H7 (cell line): Measurements from ENCODE around the gene SLC24A4. TPM values are rescaled to one million over a fixed set of nuclear protein-coding genes. Genes with fewer than 3 reads are reported as not detected.
A peak's percentile ranks its signal among the peaks of the same experiment; 100 is the strongest.

Experiments used
- DNase-seq: peaks from one replicate; pipeline ENCODE4 v3.0.0; 2012
- H3K27me3 ChIP-seq: 2 replicates; pipeline ENCODE4 v1.6.0; 2011; ENCODE audit warnings: mild to moderate bottlenecking, low read length; ENCODE audit not compliant: control insufficient read depth, insufficient read depth
- H3K36me3 ChIP-seq: replicated peaks from 2 replicates; pipeline ENCODE4 v1.5.1; 2011; ENCODE audit warnings: low read length; ENCODE audit not compliant: control insufficient read depth, insufficient read depth
- H3K4me3 ChIP-seq: 2 replicates; pipeline ENCODE4 v1.5.1; 2011; ENCODE audit warnings: low read depth, mild to moderate bottlenecking, control low read depth, low read length, moderate library complexity; ENCODE audit not compliant: insufficient read depth
- total RNA-seq: library from RNA; depleted of rRNA; stranded (reverse); fragments of >200 nt; shearing (Covaris generic); gene quantifications from 2 replicates; pipeline ENCODE4 v1.2.3, GENCODE V29; 2014

SLC24A4 gene
- total RNA-seq, 1 experiment from 2014 or later: under 0.01 TPM

GRCh38 chr14:92513204-92513965, 190.4 kb downstream of the SLC24A4 start, which contains the start of gene RIN3:
TSS of gene RIN3 (plus strand) at chr14:92513781. CDS start at chr14:92513933, 152 bp downstream.
- Histone ChIP-seq H3K36me3 (no peaks in the 10 kb centered on the region), H3K27me3 (peaks cover 33% of the 10 kb centered on the region), H3K4me3 (peak within 1 kb of the TSS; percentile 52)
- DNase-seq: peak; percentile 89

- Histone ChIP-seq H3K27me3 (peaks cover 33% of the 10 kb centered on the region), H3K4me3 (peak overlapping the region; percentile 52), H3K36me3 (no peaks in the 10 kb centered on the region)
- peak; percentile 77 for DNase-seq
Measured at GRCh38 chr14:92513966-92514843, 191.2 kb downstream of the SLC24A4 start.

GRCh38 chr14:92514844-92515514, 192.0 kb downstream of the SLC24A4 start:
- Histone ChIP-seq H3K36me3 (no peaks in the 10 kb centered on the region), H3K27me3 (peaks cover 33% of the 10 kb centered on the region), H3K4me3 (peak overlapping the region; percentile 52; the same call in 1 of the 2 replicates)
- DNase-seq: no peak

DNA sequence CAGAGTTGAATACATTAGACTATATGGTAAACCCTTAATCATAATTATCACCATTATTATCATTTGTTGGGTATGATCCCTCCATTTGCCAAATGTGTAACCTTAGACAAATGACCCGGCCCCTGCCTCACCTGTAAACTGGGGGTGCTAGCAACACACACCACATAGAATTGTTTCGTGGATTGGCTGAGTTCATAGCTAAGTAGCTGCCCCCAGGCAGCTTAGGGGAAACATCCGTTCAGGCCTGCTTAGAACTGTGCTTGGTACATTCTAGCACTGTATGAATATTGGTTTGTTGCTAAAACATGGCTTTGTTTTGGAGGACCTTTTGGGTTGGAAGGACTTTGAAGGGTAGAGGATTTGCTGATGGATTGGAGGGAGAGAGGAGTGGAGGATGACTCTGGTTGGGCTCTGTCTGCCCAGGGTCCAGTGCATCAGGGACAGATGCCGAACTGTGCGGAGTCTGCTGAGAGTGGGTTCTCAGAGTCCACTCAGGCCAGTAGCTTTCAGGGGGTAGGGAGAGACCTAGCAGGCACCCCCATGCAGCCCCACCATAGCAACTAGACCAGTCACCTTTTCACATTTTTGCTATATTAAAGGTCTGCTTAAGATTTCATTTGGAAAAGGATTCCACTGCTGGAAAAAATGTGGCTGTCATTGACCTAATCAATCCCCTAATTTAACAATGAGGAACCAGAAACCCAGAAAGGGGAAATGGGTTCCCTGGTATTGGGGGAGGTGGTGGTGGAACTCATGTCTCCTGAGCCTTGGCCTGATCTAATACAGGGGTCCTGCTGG, 192.8 kb downstream of the SLC24A4 start:
- DNase-seq: no peak
- no peak overlapping the region for H3K4me3 ChIP-seq
- H3K27me3 ChIP-seq: peaks cover 33% of the 10 kb centered on the region
- no peaks in the 10 kb centered on the region for H3K36me3 ChIP-seq

- peaks cover 33% of the 10 kb centered on the region for H3K27me3 ChIP-seq
- H3K4me3 ChIP-seq: no peak overlapping the region
- DNase-seq: no peak
- no peaks in the 10 kb centered on the region for H3K36me3 ChIP-seq
Measured at GRCh38 chr14:92516344-92516965, 193.5 kb downstream of the SLC24A4 start.

GRCh38 chr14:92516966-92517506, 194.1 kb downstream of the SLC24A4 start:
- H3K4me3 ChIP-seq: no peak overlapping the region
- H3K27me3 ChIP-seq: peaks cover 33% of the 10 kb centered on the region
- no peak for DNase-seq
- H3K36me3 ChIP-seq: no peaks in the 10 kb centered on the region

- H3K4me3 ChIP-seq: no peak overlapping the region
- H3K27me3 ChIP-seq: peaks cover 29% of the 10 kb centered on the region
- DNase-seq: no peak
- no peaks in the 10 kb centered on the region for H3K36me3 ChIP-seq
Measured at GRCh38 chr14:92517761-92518160, 194.8 kb downstream of the SLC24A4 start.

GRCh38 chr14:92519246-92520101, 196.5 kb downstream of the SLC24A4 start:
- DNase-seq: no peak
- Histone ChIP-seq H3K27me3 (peaks cover 15% of the 10 kb centered on the region), H3K36me3 (no peaks in the 10 kb centered on the region)

GRCh38 chr14:92520102-92521057, 197.4 kb downstream of the SLC24A4 start:
- no peak for DNase-seq
- no peak overlapping the region for H3K4me3 ChIP-seq
- H3K27me3 ChIP-seq: peaks cover 6% of the 10 kb centered on the region
- H3K36me3 ChIP-seq: no peaks in the 10 kb centered on the region

More at GRCh38 chr14:92519246-92520101, 196.5 kb downstream of the SLC24A4 start:
- no peak overlapping the region for H3K4me3 ChIP-seq

DNA sequence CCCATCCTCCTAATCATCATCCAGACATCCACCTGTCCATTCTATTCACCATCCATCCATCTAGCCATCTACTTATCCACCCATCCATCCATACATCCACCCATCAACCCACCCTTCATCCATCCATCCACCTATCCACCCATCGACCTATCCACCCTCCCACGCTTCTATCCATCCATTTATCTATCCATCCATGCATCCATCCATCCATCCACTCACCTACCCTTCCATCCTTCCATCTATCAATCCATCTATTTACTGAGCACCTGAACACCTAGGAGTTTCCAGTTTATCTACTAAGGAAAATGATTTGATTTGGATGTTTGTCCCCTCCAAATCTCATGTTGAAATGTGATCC, 198.1 kb downstream of the SLC24A4 start:
- H3K36me3 ChIP-seq: no peaks in the 10 kb centered on the region
- H3K27me3 ChIP-seq: peaks cover 2% of the 10 kb centered on the region
- no peak overlapping the region for H3K4me3 ChIP-seq
- no peak for DNase-seq

GRCh38 chr14:92523752-92524151, 200.8 kb downstream of the SLC24A4 start:
- no peaks in the 10 kb centered on the region for H3K27me3 ChIP-seq
- no peak for DNase-seq
- H3K4me3 ChIP-seq: no peak overlapping the region
- no peaks in the 10 kb centered on the region for H3K36me3 ChIP-seq
